Inflammatory macrophage treated with lipopolysaccharide for 1 hour (primary cell): Measurements from ENCODE around the gene SLC6A5.

Source experiments
- DNase-seq, 2 donors: peaks; one replicate each; pipeline ENCODE4 v3.0.0-alpha.2; 2020 to 2022

SLC6A5 gene

GRCh38 chr11:20670932-20671403 is 71.6 kb downstream of the SLC6A5 start:
- DNase-seq = no peak

- DNase-seq = no peak
These were observed 72.6 kb downstream of the SLC6A5 start for GRCh38 chr11:20671856-20672546.

GRCh38 chr11:20672575-20672974 is 73.2 kb downstream of the SLC6A5 start:
- peak in 1 of 2 donors; percentile 5 for DNase-seq

- DNase-seq = no peak
These were observed 77.2 kb downstream of the SLC6A5 start for GRCh38 chr11:20676658-20677057.

GRCh38 chr11:20688761-20689160 is 89.4 kb downstream of the SLC6A5 start:
- no peak for DNase-seq

- no peak for DNase-seq
These were observed 108.5 kb downstream of the SLC6A5 start for GRCh38 chr11:20707876-20708275.
